IMR-90 (cell line): ENCODE measurements around the gene RTN3.

Source experiments
- BHLHE40 ChIP-seq: fragments of 150-350 bp; IDR thresholded peaks from 2 replicates; pipeline ENCODE4 v1.6.1; 2016; ENCODE audit warnings: mild to moderate bottlenecking, low read depth, low read length
- CEBPB ChIP-seq: IDR thresholded peaks from 2 replicates; pipeline ENCODE4 v1.6.1; 2012; ENCODE audit warnings: low read depth, low read length, improper control_type of control experiment
- CTCF ChIP-seq: conservative IDR thresholded peaks from 2 replicates; pipeline ENCODE4 v1.5.1; 2012; ENCODE audit warnings: mild to moderate bottlenecking, low read depth, low read length, improper control_type of control experiment
- POLR2A ChIP-seq: IDR thresholded peaks from 2 replicates; pipeline ENCODE4 v1.6.1; 2012; ENCODE audit warnings: mild to moderate bottlenecking, low read depth, low read length
- RAD21 ChIP-seq: IDR thresholded peaks from 2 replicates; pipeline ENCODE4 v1.6.1; 2012; ENCODE audit warnings: low read length, improper control_type of control experiment
- RCOR1 ChIP-seq: IDR thresholded peaks from 2 replicates; pipeline ENCODE4 v1.6.1; 2012; ENCODE audit warnings: mild to moderate bottlenecking, low read length, improper control_type of control experiment; ENCODE audit not compliant: insufficient replicate concordance
- USF2 ChIP-seq: fragments of 150-350 bp; IDR thresholded peaks from 2 replicates; pipeline ENCODE4 v1.6.1; 2017; ENCODE audit warnings: mild to moderate bottlenecking, antibody characterized with exemption, low read length, low read depth

GRCh38 chr11:63716046-63716445 lies 34.7 kb downstream of the RTN3 start:
- TF ChIP-seq CTCF, result no peak
- no peak for TF ChIP-seq POLR2A
- TF ChIP-seq CEBPB, result no peak
- TF ChIP-seq USF2, result no peak
- no peak for TF ChIP-seq BHLHE40
- no peak for TF ChIP-seq RAD21
- TF ChIP-seq RCOR1, result no peak
